Endodermal cell (in vitro differentiated cells): Measurements from ENCODE around the gene INPP5F. TPM values are rescaled to one million over a fixed set of nuclear protein-coding genes. Genes with fewer than 3 reads are reported as not detected.

Experiments used
- DNase-seq: peaks from one replicate; pipeline ENCODE4 v3.0.0-alpha.2; 2017
- H3K27ac ChIP-seq: 2 replicates; pipeline ENCODE4 v1.5.1; 2013; ENCODE audit warnings: mild to moderate bottlenecking, low read depth, low read length, moderate library complexity
- H3K27me3 ChIP-seq: 2 replicates; pipeline ENCODE4 v1.6.1; 2013; ENCODE audit warnings: mild to moderate bottlenecking, low read length, moderate library complexity; ENCODE audit not compliant: insufficient read depth, control insufficient read depth, poor library complexity, severe bottlenecking
- H3K36me3 ChIP-seq: 2 replicates; pipeline ENCODE4 v1.7.0; 2013; ENCODE audit warnings: mild to moderate bottlenecking, low read length, moderate library complexity; ENCODE audit not compliant: control insufficient read depth, insufficient read depth
- H3K4me1 ChIP-seq: one replicate; pipeline ENCODE4 v1.7.0; 2013; ENCODE audit warnings: low read length; ENCODE audit not compliant: control insufficient read depth, insufficient read depth
- H3K4me3 ChIP-seq: 2 replicates; pipeline ENCODE4 v1.5.1; 2013; ENCODE audit warnings: mild to moderate bottlenecking, low read length, moderate library complexity
- H3K9ac ChIP-seq: 2 replicates; pipeline ENCODE4 v1.6.1; 2013; ENCODE audit warnings: mild to moderate bottlenecking, low read length, moderate library complexity; ENCODE audit not compliant: poor library complexity, severe bottlenecking; ENCODE audit errors: extremely low read depth
- H3K9me3 ChIP-seq: 2 replicates; pipeline ENCODE4 v1.6.1; 2013; ENCODE audit warnings: mild to moderate bottlenecking, low read length, moderate library complexity; ENCODE audit not compliant: control insufficient read depth
- H3K27ac Mint-ChIP-seq: 2 replicates; pipeline ENCODE4 v1.8.0; 2020; ENCODE audit warnings: mixed read lengths
- H3K27me3 Mint-ChIP-seq: 2 replicates; pipeline ENCODE4 v1.8.0; 2021; ENCODE audit warnings: mild to moderate bottlenecking, mixed read lengths; ENCODE audit not compliant: insufficient read depth
- H3K36me3 Mint-ChIP-seq: 2 replicates; pipeline ENCODE4 v1.8.0; 2020; ENCODE audit warnings: low read depth, mixed read lengths
- H3K4me1 Mint-ChIP-seq: 2 replicates; pipeline ENCODE4 v1.8.0; 2020; ENCODE audit warnings: mixed read lengths
- H3K4me3 Mint-ChIP-seq: 2 replicates; pipeline ENCODE4 v1.8.0; 2020; ENCODE audit warnings: mild to moderate bottlenecking, moderate library complexity, mixed read lengths
- H3K9me3 Mint-ChIP-seq: 2 replicates; pipeline ENCODE4 v1.8.0; 2020; ENCODE audit warnings: mild to moderate bottlenecking, mixed read lengths
- whole genome bisulfite sequencing, 2 experiments: methylation state at CpG; one replicate each; pipeline versions ENCODE4 v1.1.5 to v1.1.7; 2013; ENCODE audit warnings: missing lambda C conversion rate in 2 of 2, mixed read lengths in 1 of 2; ENCODE audit not compliant: insufficient coverage in 1 of 2, insufficient read length in 1 of 2; 5-methylcytosine and 5-hydroxymethylcytosine counted together
- total RNA-seq, 2 donors: library from RNA; stranded (reverse); fragmentation: NEBNext Ultra II Directional in 1 of 2; extraction: Animal tissue kit (Norgen Biotek cat#: 25700) in 1 of 2; gene quantifications; 2 replicates in 1 of 2; 3 replicates in 1 of 2; pipeline ENCODE4 v1.2.1, GENCODE V29; 2021
- TF ChIP-seq, protein P1 (sequence below): fragments of 200-600 bp; sonication (generic); conservative IDR thresholded peaks from 2 replicates; pipeline ENCODE4 v1.5.0; 2021; ENCODE audit warnings: antibody characterized with exemption, mild to moderate bottlenecking

INPP5F gene
- total RNA-seq, 2 donors from 2014 or later, result 74.4 to 75.6 TPM

DNA sequence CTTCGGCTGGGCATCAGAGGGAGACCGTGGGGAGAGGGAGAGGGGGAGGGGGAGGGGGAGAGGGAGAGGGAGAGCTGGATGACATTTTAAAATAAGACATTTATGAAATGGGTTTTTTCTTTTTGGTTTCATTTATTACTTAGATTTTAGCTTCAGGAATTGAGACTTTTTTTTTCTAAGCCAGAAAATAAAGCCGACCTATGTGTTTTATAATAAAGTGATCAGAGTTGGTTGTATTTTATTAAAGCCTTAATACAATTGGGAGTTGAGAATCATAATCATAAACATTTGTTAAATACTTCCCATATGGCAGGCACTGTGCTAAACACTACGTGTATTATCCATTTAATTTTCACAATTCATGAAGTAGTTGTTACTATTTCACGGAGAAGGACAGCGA lies 70.2 kb downstream of the INPP5F start:
- Histone ChIP-seq H3K36me3 (peaks cover 34% of the 10 kb centered on the region), H3K27ac (no peak overlapping the region), H3K9ac (no peak overlapping the region), H3K9me3 (no peaks in the 10 kb centered on the region), H3K4me1 (no peaks in the 10 kb centered on the region), H3K27me3 (no peaks in the 10 kb centered on the region), H3K4me3 (no peak overlapping the region)
- Mint-ChIP-seq H3K4me1 (peaks cover 4% of the 10 kb centered on the region), H3K9me3 (peaks cover 9% of the 10 kb centered on the region), H3K36me3 (peaks cover 17% of the 10 kb centered on the region), H3K27me3 (peaks cover 2% of the 10 kb centered on the region), H3K4me3 (no peak overlapping the region), H3K27ac (no peak overlapping the region)
- DNase-seq, result no peak
- TF ChIP-seq, protein P1, sequence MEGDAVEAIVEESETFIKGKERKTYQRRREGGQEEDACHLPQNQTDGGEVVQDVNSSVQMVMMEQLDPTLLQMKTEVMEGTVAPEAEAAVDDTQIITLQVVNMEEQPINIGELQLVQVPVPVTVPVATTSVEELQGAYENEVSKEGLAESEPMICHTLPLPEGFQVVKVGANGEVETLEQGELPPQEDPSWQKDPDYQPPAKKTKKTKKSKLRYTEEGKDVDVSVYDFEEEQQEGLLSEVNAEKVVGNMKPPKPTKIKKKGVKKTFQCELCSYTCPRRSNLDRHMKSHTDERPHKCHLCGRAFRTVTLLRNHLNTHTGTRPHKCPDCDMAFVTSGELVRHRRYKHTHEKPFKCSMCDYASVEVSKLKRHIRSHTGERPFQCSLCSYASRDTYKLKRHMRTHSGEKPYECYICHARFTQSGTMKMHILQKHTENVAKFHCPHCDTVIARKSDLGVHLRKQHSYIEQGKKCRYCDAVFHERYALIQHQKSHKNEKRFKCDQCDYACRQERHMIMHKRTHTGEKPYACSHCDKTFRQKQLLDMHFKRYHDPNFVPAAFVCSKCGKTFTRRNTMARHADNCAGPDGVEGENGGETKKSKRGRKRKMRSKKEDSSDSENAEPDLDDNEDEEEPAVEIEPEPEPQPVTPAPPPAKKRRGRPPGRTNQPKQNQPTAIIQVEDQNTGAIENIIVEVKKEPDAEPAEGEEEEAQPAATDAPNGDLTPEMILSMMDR, result no peak
- WGBS, 2 experiments, result 96 to 100% methylated on average over 3 to 4 of the region's 6 CpGs

DNA sequence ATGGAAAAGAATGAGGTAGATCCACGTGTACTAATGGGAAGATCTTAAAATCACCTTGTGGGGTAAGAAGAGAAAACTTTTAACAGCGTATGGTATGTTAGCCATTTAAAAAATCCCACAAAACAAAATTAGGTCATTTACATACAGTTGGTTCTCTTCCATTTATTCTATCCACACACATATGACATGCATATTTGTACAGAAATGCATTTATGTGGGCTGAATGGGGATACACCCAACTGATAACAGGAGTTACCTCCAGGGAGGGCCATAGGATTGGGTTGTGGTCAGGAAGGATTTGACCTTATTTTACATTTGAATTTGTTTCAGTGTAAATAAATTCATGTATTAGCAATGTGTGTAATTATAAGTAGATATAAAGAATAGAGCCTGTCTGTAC lies 75.3 kb downstream of the INPP5F start:
- no peak overlapping the region for H3K27ac Mint-ChIP-seq
- H3K4me3 Mint-ChIP-seq, result no peak overlapping the region
- H3K9ac ChIP-seq, result no peak overlapping the region

DNA sequence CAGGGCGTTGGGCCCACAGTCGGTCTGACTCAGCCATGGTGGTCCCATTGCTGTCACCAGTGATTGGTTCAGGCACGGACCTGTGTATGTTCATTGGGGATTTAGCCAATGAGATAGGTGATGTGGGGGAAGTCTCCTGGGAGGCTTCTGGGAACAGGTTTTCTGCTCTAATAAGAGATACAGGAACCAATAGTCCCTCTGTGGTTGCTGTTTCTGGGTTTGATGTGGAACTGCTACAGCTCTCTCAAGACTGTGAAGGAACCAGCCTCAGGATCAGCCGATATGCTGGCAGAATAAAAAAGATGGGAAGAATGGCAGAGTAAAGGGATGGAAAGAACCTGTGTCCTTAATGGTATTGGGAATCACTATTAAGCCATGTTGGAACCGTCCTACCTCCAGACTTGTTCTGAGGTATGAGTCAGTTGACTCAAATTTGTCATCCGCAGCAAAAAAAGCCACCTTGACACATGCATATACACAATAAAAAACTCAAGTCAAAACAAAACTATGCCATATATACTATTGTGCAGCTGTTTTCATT lies 76.2 kb downstream of the INPP5F start:
- no peaks in the 10 kb centered on the region for H3K27me3 Mint-ChIP-seq
- no peak overlapping the region for H3K27ac Mint-ChIP-seq
- Histone ChIP-seq H3K27ac (no peak overlapping the region), H3K4me1 (no peaks in the 10 kb centered on the region), H3K9me3 (no peaks in the 10 kb centered on the region), H3K36me3 (peaks cover 48% of the 10 kb centered on the region), H3K27me3 (no peaks in the 10 kb centered on the region), H3K4me3 (no peak overlapping the region), H3K9ac (no peak overlapping the region)
- no peaks in the 10 kb centered on the region for H3K9me3 Mint-ChIP-seq
- 91 to 100% methylated on average over 2 to 6 of the region's 6 CpGs for WGBS, 2 experiments
- no peak for DNase-seq
- H3K4me1 Mint-ChIP-seq, result peaks cover 6% of the 10 kb centered on the region
- TF ChIP-seq, protein P1, result no peak
- H3K36me3 Mint-ChIP-seq, result peaks cover 15% of the 10 kb centered on the region
- H3K4me3 Mint-ChIP-seq, result no peak overlapping the region

More for the DNA sequence above, 75.3 kb downstream of the INPP5F start:
- Histone ChIP-seq H3K9me3 (no peaks in the 10 kb centered on the region), H3K4me3 (no peak overlapping the region), H3K4me1 (no peaks in the 10 kb centered on the region), H3K27ac (no peak overlapping the region), H3K36me3 (peaks cover 50% of the 10 kb centered on the region), H3K27me3 (no peaks in the 10 kb centered on the region)
- Mint-ChIP-seq H3K27me3 (no peaks in the 10 kb centered on the region), H3K36me3 (peaks cover 24% of the 10 kb centered on the region), H3K9me3 (peaks cover 2% of the 10 kb centered on the region), H3K4me1 (peaks cover 6% of the 10 kb centered on the region)
- TF ChIP-seq, protein P1, result no peak
- no peak for DNase-seq
- WGBS, 2 experiments, result 88% methylated on average over 2 of the region's 2 CpGs; no CpG with 5 or more reads in 1 of the 2 experiments
